Measurements from ENCODE around the gene THSD7A.

GRCh38 chr7:11807000-11807399 lies 25.0 kb downstream of the THSD7A start:
- TF ChIP-seq CTCF (IDR thresholded peaks at IDR 0.05) (no peak), EZH2 (IDR thresholded peaks at IDR 0.05) (no peak)

All from neural progenitor cell (in vitro differentiated cells).